T-helper 1 cell (primary cell): Measurements from ENCODE around the gene KCNMB2.
"Not testable (repeated sequence)": the region's sequence is repeated elsewhere in the genome, so short reads cannot be mapped to it uniquely, and the experiment has no call there.

Source experiments
- DNase-seq, 5 donors: peaks; one replicate each; pipeline ENCODE4 v3.0.0-alpha.2; 2012 to 2020

KCNMB2 gene

GRCh38 chr3:178706411-178706810 is 170.2 kb downstream of the KCNMB2 start:
- no peak for DNase-seq

DNA sequence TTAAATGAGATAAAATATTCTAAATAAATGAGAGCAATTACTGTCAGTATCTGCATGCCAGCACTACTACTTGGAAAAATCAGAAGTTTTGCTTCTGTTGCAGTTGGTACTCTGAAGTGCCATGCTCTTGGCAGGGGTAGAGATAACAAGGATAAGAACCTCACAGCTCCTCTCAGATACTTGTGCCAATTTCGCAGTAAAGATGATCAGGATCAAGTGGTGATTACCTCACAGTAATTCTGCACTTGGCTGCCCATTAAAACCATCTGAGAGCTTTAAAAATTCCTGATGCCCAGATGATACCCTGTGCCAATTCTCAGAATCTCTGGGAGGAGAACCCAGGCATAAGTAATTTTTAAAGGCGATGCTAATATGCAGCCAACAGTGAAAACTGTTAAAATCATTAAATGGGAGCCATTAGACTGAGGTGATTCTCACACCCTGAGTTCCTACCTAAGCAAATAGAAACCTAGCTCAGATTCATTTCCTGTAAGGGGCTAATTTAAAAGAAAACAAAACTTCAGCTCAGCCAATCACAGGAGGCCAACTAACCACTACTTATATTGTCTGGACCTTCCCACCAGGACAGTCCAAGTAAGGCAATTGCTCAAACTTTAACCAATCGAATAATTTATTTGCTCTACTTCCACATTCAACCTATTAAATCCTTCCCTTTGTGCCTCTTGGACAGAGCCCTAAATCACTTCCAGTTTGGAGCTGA is 171.2 kb downstream of the KCNMB2 start:
- DNase-seq: no peak

DNA sequence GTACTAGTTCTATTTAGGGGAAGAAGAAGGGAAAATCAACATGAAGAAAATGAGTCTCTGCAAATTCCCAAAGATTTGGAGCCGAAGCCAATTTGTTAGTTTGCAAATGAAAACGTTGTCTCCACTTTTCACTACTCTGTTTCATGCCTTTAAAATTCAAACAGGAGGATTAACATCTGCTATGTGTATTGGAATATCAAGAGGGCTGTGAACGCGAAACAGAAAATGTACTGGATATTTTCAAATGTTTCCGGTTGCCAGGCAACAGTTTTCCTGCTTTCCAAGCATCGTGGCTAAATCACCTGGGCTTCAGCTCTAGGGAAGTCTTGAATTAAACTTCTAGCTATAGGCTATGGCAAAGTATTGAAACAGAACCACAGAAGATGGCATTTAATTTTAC is 172.8 kb downstream of the KCNMB2 start:
- DNase-seq: no peak

GRCh38 chr3:178711753-178712152 is 175.5 kb downstream of the KCNMB2 start:
- no peak for DNase-seq

- DNase-seq: no peak
Measured at GRCh38 chr3:178712247-178712646, 176.0 kb downstream of the KCNMB2 start.

- DNase-seq: no peak
Measured at GRCh38 chr3:178714925-178715832, 178.9 kb downstream of the KCNMB2 start.

DNA sequence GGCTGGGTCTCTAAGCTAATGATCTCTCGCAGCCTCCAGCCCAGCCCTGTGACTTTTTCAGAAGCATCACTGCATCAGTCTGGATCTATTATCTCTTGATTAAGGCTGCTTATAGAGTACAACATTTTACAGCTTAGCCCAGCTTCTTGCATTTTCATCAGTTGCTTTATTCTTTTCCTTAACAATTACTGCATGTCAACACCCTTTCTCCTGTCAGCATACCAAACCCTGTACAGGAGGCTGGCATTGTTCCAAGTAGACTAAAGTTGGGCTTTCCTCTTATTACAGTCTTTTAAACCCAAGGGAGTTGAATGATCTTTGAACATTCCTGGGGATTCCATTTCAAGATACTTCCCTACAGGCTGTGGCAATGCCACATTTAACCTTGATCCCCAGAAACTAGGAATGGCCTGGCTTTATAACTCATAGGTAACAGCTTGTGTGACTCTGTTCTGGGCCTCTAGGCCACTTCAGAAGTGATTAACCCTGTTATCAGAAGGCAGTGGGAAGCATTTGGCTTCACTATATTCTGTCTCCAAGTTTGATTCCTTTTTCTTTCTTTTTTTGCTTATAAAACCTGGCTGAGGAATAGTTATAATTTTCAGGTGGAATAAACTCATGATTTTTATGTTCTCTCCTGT is 182.9 kb downstream of the KCNMB2 start:
- no peak for DNase-seq

DNA sequence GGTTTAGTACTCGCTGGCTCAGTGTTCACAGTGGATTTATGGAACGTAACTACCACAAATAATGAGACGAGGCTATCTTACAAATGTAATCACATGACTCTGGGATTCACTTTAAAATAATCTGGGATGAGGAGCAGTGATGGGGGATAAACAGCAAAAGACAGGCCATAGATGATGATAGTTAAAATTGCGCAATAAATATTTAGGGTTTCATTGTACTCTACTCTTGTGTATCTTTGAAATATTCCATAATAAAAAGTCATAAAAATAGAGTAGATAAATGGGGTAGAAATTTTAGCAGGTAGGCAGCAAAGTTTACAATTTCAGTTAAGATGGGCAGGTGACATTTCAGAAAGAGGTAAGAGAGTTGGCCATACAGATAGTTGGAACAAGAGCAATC is 196.6 kb downstream of the KCNMB2 start:
- no peak for DNase-seq

DNA sequence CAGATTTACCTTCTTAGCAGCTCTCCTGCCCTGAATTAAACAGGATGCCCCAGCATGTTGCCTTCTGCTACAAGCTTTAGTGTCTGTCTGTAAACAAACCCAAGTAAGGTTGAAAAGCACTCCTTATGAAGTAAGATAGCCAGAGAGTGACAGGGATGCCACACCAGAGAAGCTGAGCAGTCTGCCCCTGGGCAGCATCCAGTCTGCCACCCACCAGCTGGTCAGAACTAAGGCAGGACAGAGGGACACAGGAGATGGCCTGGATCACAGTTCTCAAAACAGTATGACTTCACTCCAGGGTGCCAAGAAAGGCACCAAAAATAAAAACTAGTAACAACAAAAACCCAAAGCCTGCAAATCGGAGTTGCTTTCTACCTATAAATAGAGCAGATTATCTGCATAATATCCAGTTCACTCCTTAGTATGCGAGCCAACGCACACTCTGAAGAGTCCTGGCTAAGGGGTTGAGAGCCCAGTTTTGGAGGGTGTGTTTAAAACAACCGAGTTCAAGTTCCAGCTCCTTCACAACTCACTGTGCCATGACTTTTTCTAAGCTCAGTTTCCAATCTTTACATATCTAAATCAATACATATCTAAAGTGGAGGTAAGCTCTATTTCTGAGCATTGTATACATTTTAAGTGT is 198.9 kb downstream of the KCNMB2 start:
- DNase-seq: no peak

DNA sequence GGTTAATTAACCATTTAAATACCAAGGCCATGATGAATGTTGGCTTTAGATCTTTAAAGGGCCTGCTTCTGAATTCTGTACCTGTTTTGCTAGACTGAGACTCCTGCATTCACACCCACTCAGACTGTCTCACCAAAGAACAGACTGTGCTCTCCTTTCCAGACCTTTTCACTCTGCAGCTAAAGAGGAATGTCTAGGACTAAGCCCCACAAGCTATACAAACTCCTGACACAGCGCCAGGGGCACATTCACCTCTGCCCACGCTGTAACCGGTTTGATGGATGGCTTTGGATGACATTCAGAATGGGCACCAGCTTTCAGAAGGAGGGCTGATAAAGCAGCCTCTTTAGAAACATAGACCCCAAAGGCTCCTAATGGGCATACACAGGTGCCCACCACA is 200.1 kb downstream of the KCNMB2 start:
- DNase-seq: no peak

- DNase-seq: no peak
Measured at GRCh38 chr3:178739720-178740119, 203.5 kb downstream of the KCNMB2 start.

GRCh38 chr3:178741020-178741419 is 204.8 kb downstream of the KCNMB2 start:
- DNase-seq: no peak

DNA sequence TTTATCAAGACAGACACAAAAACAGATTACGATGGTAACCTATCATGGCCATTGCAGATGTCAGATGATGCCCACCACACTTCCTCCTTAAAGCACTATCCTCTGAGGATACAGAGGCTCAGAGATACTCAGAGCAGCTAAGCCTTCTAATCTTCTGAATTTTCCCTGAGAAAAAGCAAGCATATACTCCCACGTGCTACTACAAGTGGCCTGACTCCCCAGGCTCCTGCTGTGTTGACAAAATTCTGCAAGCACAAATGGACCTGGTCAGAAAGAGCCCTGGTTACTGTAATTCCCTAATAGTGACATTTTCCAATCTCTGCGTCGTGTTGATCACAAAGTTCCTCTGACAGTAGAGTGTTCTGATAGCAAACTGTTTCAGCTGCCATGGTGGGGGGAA is 207.1 kb downstream of the KCNMB2 start:
- DNase-seq: no peak

DNA sequence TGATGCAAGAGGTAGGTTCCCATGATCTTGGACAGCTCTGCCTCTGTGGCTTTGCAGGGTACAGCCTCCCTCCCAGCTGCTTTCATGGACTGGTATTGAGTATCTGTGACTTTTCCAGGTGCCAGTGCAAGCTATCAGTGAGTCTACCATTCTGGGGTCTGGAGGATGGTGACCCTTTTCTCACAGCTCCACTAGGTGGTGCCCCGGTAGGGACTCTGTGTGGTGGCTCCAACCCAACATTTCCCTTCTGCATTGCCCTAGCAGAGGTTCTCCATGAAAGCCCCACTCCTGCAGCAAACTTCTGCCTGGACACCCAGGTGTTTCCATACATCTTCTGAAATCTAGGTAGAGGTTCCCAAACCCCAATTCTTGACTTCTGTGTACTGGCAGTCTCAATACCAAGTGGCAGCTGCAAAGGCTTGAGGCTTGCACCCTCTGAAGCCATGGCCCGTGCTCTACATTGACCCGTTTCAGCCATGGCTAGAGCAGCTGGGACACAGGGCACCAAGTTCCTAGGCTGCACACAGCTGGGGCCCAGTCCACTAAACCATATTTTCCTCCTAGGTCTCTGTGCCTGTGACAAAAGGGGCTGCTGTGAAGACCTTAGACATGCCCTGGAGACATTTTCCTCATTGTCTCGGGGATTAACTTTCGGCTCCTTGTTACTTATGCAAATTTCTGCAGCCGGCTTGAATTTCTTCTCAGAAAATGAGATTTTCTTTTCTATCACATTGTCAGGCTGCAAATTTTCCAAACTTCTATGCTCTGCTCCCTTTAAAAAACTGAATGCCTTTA is 209.8 kb downstream of the KCNMB2 start:
- not testable (repeated sequence) for DNase-seq

- no peak for DNase-seq
Measured at GRCh38 chr3:178748874-178749273, 212.6 kb downstream of the KCNMB2 start.

DNA sequence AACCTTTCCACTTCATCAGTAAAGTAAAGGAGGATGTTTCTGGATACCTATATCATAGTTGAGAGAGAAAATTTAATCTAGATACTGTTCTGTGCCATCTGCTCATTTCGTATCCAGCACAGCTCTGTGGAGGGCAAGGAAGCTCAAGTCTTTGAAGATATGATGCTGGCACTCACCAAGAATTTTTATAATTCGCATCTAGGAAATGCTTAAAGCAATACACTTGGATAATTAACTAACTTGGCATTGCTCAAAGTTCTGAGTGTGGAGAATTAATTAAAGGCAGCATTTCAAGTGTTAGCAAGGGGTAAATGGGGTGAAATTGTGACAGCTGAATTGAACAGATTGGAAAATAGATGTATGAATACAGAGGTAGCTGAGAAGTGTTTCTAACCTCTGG is 213.2 kb downstream of the KCNMB2 start:
- DNase-seq: no peak

DNA sequence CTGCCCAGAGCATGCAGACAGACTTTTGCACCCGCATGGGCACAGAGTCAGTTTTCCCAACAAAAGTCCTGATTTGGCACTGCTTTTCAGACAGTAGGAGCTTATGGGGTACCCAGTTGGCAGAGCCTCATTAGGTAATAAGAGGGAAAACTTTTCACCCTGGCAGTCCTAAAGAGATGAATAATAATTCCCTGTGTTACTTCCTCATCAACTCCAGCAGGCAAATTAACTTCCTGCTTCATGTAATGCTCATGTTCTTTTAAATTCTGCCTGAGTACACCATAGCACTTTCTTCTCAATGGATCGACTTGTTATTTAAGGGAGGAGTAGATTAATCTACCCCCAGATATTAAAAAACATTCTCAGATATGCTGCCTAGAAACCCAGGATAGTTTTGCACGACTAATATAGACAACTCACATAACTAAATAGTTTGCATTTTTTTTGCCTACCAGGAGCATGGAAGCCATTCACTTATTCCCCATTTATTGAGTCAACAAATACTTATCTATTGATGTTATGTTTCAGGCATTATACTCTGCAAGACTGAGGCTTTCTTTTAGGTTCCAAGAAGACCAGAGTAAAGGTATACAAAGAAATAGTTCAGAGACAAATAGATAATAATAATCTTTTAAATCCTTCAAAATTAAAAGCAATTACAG is 214.5 kb downstream of the KCNMB2 start:
- no peak for DNase-seq

DNA sequence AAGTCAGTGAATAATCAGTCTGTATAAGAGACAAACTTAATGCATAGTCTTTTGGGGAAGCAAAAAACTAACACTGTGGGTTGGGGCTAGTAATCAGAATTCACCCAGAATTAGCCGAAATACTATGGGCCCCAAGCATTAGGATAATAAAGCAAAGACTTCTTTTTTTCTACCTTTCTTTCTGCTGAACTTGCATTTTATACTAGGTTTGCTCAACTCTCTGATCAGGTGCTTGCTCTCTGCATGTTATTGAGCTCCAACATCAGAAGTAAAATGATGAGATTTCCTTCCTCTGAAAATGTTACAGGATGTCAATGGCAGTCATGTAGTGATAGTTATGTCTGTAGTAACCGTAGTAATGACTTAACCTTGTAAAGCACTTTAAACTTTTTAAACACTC is 216.6 kb downstream of the KCNMB2 start:
- no peak for DNase-seq

DNA sequence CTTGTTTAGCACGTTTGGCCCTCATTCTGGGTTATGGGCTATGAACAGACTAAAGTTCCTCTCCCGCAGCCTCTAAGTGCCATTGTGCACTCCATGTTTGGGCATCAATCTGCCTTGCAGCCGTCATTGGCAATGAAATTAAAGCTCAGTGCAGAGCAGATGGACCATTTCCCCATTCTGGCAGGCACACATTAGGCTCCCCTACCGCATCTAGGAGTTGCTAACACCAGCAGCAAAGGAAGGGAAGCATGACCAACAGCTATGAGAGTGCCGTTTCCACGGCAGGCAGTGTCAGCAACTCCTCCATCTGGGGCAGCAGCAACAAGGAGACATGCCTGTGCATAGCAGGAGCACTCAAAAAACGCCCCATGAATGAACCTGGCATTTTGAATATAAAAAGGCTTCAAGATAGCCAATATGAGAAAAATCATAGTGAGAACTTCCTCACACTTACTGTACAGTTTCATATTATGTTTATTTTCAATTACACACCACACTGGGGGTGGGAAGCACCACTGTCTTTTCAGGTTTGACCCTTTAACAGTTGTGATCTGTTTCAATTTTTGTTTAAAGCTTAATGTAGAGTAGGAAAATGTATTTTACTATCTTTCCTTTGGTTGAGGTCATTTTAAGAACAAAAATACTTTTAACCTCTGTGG is 218.7 kb downstream of the KCNMB2 start:
- no peak for DNase-seq

GRCh38 chr3:178761024-178761423 is 224.8 kb downstream of the KCNMB2 start:
- no peak for DNase-seq

- DNase-seq: no peak
Measured at GRCh38 chr3:178761461-178761860, 225.2 kb downstream of the KCNMB2 start.
